ENCODE measurements around the gene ITPR1. TPM values are rescaled to one million over a fixed set of nuclear protein-coding genes. Genes with fewer than 3 reads are reported as not detected.

Gene ITPR1
- total RNA-seq, 1 experiment from 2014 or later = 17.1 TPM

GRCh38 chr3:4829031-4829394 is 335.9 kb downstream of the ITPR1 start:
- DNase-seq = no peak
- peaks cover 45% of the 10 kb centered on the region for H3K4me1 ChIP-seq
- no peaks in the 10 kb centered on the region; the same call in 1 of the 2 replicates for H3K36me3 ChIP-seq
- H3K27ac ChIP-seq = no peak overlapping the region
- no peaks in the 10 kb centered on the region for H3K9me3 ChIP-seq (replicated peaks)
- H3K4me3 ChIP-seq = no peak overlapping the region
- no peaks in the 10 kb centered on the region for H3K27me3 ChIP-seq

- Histone ChIP-seq H3K36me3 (no peaks in the 10 kb centered on the region; the same call in 1 of the 2 replicates), H3K9me3 (replicated peaks) (no peaks in the 10 kb centered on the region), H3K4me3 (peak overlapping the region; percentile 25), H3K4me1 (peaks cover 47% of the 10 kb centered on the region), H3K27me3 (no peaks in the 10 kb centered on the region), H3K27ac (peak overlapping the region; percentile 86)
- peak in 1 of 2 experiments; percentile 19 for DNase-seq
Observed at GRCh38 chr3:4830586-4830914, 337.4 kb downstream of the ITPR1 start.

GRCh38 chr3:4831580-4831950 is 338.4 kb downstream of the ITPR1 start:
- no peaks in the 10 kb centered on the region for H3K27me3 ChIP-seq
- H3K4me1 ChIP-seq = peaks cover 37% of the 10 kb centered on the region
- DNase-seq = no peak
- peak overlapping the region; percentile 7; the same call in 1 of the 2 replicates for H3K4me3 ChIP-seq
- no peaks in the 10 kb centered on the region; the same call in 1 of the 2 replicates for H3K36me3 ChIP-seq
- H3K27ac ChIP-seq = peak overlapping the region; percentile 86
- H3K9me3 ChIP-seq (replicated peaks) = no peaks in the 10 kb centered on the region

- Histone ChIP-seq H3K4me1 (peaks cover 31% of the 10 kb centered on the region), H3K27ac (peak overlapping the region; percentile 50; the same call in 1 of the 2 replicates), H3K4me3 (no peak overlapping the region), H3K27me3 (no peaks in the 10 kb centered on the region), H3K9me3 (replicated peaks) (no peaks in the 10 kb centered on the region), H3K36me3 (no peaks in the 10 kb centered on the region; the same call in 1 of the 2 replicates)
- no peak for DNase-seq
Observed at GRCh38 chr3:4833471-4833870, 340.3 kb downstream of the ITPR1 start.

- Histone ChIP-seq H3K36me3 (no peaks in the 10 kb centered on the region), H3K4me3 (no peak overlapping the region), H3K9me3 (replicated peaks) (no peaks in the 10 kb centered on the region), H3K27me3 (no peaks in the 10 kb centered on the region), H3K4me1 (peaks cover 31% of the 10 kb centered on the region), H3K27ac (peak overlapping the region; percentile 50)
- DNase-seq = peak; percentile 58 to 72
Observed at GRCh38 chr3:4834403-4834866, 341.3 kb downstream of the ITPR1 start.

- Histone ChIP-seq H3K4me3 (no peak overlapping the region), H3K27ac (no peak overlapping the region), H3K9me3 (replicated peaks) (no peaks in the 10 kb centered on the region), H3K36me3 (no peaks in the 10 kb centered on the region), H3K4me1 (peaks cover 28% of the 10 kb centered on the region), H3K27me3 (no peaks in the 10 kb centered on the region)
- DNase-seq = no peak
Observed at GRCh38 chr3:4835616-4836043, 342.5 kb downstream of the ITPR1 start.

- no peak overlapping the region for H3K27ac ChIP-seq
- no peaks in the 10 kb centered on the region for H3K27me3 ChIP-seq
- no peaks in the 10 kb centered on the region for H3K9me3 ChIP-seq (replicated peaks)
- H3K4me1 ChIP-seq = peaks cover 24% of the 10 kb centered on the region
- H3K4me3 ChIP-seq = no peak overlapping the region
- no peak for DNase-seq
- no peaks in the 10 kb centered on the region for H3K36me3 ChIP-seq
Observed at GRCh38 chr3:4836516-4836915, 343.4 kb downstream of the ITPR1 start.

- H3K9me3 ChIP-seq (replicated peaks) = no peaks in the 10 kb centered on the region
- H3K27me3 ChIP-seq = no peaks in the 10 kb centered on the region
- no peaks in the 10 kb centered on the region for H3K36me3 ChIP-seq
- H3K4me3 ChIP-seq = no peak overlapping the region
- H3K27ac ChIP-seq = no peak overlapping the region
- peaks cover 14% of the 10 kb centered on the region for H3K4me1 ChIP-seq
- no peak for DNase-seq
Observed at GRCh38 chr3:4837374-4837930, 344.3 kb downstream of the ITPR1 start.

- H3K9me3 ChIP-seq (replicated peaks) = no peaks in the 10 kb centered on the region
- DNase-seq = no peak
- H3K27me3 ChIP-seq = no peaks in the 10 kb centered on the region
- H3K4me1 ChIP-seq = peaks cover 12% of the 10 kb centered on the region
- H3K27ac ChIP-seq = no peak overlapping the region
- no peaks in the 10 kb centered on the region for H3K36me3 ChIP-seq
- H3K4me3 ChIP-seq = no peak overlapping the region
Observed at GRCh38 chr3:4838621-4839022, 345.5 kb downstream of the ITPR1 start.

- Histone ChIP-seq H3K27ac (no peak overlapping the region), H3K4me1 (peaks cover 5% of the 10 kb centered on the region), H3K36me3 (no peaks in the 10 kb centered on the region), H3K4me3 (no peak overlapping the region), H3K9me3 (replicated peaks) (no peaks in the 10 kb centered on the region), H3K27me3 (no peaks in the 10 kb centered on the region)
- no peak for DNase-seq
Observed at GRCh38 chr3:4839278-4839677, 346.1 kb downstream of the ITPR1 start.

- Histone ChIP-seq H3K9me3 (replicated peaks) (no peaks in the 10 kb centered on the region), H3K4me3 (no peak overlapping the region), H3K27me3 (no peaks in the 10 kb centered on the region), H3K4me1 (no peaks in the 10 kb centered on the region), H3K36me3 (no peaks in the 10 kb centered on the region), H3K27ac (no peak overlapping the region)
- no peak for DNase-seq
Observed at GRCh38 chr3:4841225-4841624, 348.1 kb downstream of the ITPR1 start.

- Histone ChIP-seq H3K4me3 (no peak overlapping the region), H3K4me1 (no peaks in the 10 kb centered on the region), H3K27ac (no peak overlapping the region), H3K36me3 (no peaks in the 10 kb centered on the region), H3K9me3 (replicated peaks) (no peaks in the 10 kb centered on the region), H3K27me3 (no peaks in the 10 kb centered on the region)
- DNase-seq = no peak
Observed at GRCh38 chr3:4841776-4842440, 348.8 kb downstream of the ITPR1 start.

- no peak overlapping the region for H3K4me3 ChIP-seq
- no peak for DNase-seq
Observed at GRCh38 chr3:4843619-4844018, 350.5 kb downstream of the ITPR1 start.

GRCh38 chr3:4845882-4846281 is 352.7 kb downstream of the ITPR1 start:
- no peaks in the 10 kb centered on the region for H3K36me3 ChIP-seq
- no peaks in the 10 kb centered on the region for H3K9me3 ChIP-seq (replicated peaks)
- H3K27me3 ChIP-seq = no peaks in the 10 kb centered on the region
- DNase-seq = no peak
- H3K4me1 ChIP-seq = no peaks in the 10 kb centered on the region
- H3K4me3 ChIP-seq = no peak overlapping the region
- no peak overlapping the region for H3K27ac ChIP-seq

More at GRCh38 chr3:4843619-4844018, 350.5 kb downstream of the ITPR1 start:
- Histone ChIP-seq H3K27ac (no peak overlapping the region), H3K36me3 (no peaks in the 10 kb centered on the region), H3K4me1 (no peaks in the 10 kb centered on the region), H3K9me3 (replicated peaks) (no peaks in the 10 kb centered on the region), H3K27me3 (no peaks in the 10 kb centered on the region)

GRCh38 chr3:4846543-4846942 is 353.4 kb downstream of the ITPR1 start:
- Histone ChIP-seq H3K27ac (no peak overlapping the region), H3K4me1 (no peaks in the 10 kb centered on the region), H3K4me3 (no peak overlapping the region), H3K27me3 (no peaks in the 10 kb centered on the region), H3K36me3 (no peaks in the 10 kb centered on the region), H3K9me3 (replicated peaks) (no peaks in the 10 kb centered on the region)
- DNase-seq = no peak
